22Rv1 (cell line): Measurements from ENCODE around the gene SLC35F3.
"Not testable (repeated sequence)": the region's sequence is repeated elsewhere in the genome, so short reads cannot be mapped to it uniquely, and the experiment has no call there.

ENCODE experiments used
- H3K27ac ChIP-seq: fragments of 450-650 bp; 2 replicates; pipeline ENCODE4 v1.5.1; 2017
- ZFX ChIP-seq: fragments of 450-650 bp; IDR thresholded peaks from 2 replicates; pipeline ENCODE4 v1.6.1; 2017; ENCODE audit warnings: antibody characterized with exemption, borderline replicate concordance
- TF ChIP-seq, protein P1 (sequence below): fragments of 450-650 bp; IDR thresholded peaks from 2 replicates; pipeline ENCODE4 v1.5.1; 2017; ENCODE audit warnings: mild to moderate bottlenecking

SLC35F3 gene

DNA sequence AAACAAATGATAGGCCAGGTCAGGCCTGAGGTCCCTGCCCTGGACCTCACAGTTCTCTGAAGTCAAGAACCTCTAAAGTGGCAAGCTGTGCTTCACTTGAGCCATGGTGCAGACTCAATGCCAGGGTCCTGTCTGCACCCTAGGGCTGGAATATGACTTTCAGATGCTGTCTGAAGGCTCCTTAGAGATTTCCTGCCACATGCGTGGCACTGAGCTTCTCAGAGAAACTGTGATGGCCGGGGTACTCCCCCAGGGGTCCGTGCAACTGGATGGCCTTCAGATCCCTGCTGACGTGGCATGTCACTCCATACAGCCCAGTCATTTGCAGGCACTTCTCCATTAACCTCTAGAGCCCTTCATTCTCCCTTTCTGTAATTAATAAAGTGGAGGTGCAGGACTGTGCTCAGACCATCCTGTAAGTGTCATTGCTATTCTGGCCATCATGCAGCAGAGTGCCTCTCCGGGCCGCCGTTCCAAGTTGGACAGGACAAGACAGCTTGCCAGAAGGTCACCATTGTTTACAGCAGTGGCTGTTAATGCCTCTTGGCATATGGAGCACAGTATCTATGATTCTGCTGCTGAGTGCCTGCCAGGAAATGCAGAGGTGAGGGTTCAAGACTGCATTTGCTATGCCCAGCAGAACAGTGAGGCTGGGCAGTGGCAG, 263.7 kb downstream of the SLC35F3 start:
- TF ChIP-seq, protein P1, sequence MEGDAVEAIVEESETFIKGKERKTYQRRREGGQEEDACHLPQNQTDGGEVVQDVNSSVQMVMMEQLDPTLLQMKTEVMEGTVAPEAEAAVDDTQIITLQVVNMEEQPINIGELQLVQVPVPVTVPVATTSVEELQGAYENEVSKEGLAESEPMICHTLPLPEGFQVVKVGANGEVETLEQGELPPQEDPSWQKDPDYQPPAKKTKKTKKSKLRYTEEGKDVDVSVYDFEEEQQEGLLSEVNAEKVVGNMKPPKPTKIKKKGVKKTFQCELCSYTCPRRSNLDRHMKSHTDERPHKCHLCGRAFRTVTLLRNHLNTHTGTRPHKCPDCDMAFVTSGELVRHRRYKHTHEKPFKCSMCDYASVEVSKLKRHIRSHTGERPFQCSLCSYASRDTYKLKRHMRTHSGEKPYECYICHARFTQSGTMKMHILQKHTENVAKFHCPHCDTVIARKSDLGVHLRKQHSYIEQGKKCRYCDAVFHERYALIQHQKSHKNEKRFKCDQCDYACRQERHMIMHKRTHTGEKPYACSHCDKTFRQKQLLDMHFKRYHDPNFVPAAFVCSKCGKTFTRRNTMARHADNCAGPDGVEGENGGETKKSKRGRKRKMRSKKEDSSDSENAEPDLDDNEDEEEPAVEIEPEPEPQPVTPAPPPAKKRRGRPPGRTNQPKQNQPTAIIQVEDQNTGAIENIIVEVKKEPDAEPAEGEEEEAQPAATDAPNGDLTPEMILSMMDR: no peak
- TF ChIP-seq ZFX: no peak
- no peak overlapping the region for H3K27ac ChIP-seq

GRCh38 chr1:234169161-234169849, 264.8 kb downstream of the SLC35F3 start:
- H3K27ac ChIP-seq: no peak overlapping the region
- TF ChIP-seq, protein P1: no peak
- no peak for TF ChIP-seq ZFX

DNA sequence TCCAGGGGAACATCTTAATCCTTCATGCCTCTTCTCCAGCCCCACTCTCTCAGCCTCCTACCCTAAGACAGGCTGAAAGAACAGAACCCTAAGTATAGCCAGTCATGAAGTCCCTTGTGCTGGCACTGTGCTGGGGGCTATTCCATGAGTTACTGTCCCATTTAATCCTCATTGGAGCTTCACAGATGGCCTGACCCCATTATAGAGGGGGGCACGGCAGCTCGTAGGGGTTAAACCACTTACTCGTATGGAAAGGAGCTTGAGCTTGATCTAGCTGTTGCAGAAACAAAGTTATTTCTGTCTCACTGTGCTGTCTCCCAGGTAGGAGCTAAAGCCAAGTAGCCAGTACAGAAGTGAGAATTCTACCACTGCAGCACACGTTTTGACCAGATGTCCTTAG, 265.6 kb downstream of the SLC35F3 start:
- H3K27ac ChIP-seq: no peak overlapping the region
- TF ChIP-seq, protein P1: no peak
- TF ChIP-seq ZFX: no peak

DNA sequence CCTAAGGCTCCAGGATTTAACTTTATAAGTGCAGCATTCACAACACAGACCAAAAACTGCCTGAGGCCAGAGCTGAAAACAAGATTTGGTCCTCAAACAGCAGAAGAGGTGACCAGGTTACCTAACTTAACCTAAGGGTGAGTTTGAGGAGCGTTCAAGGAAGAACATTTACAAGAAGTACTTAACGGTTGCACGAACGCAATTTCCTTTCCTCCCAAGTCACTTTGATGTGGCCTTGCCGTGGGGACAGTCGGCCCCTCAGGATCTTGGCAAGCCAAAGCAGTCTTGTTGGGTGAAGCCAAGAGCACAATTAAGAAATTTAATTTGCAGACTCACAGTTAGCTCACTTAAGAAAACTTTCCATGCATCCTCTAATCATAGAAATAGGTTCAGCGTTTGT, 266.1 kb downstream of the SLC35F3 start:
- TF ChIP-seq ZFX: no peak
- TF ChIP-seq, protein P1: no peak
- H3K27ac ChIP-seq: no peak overlapping the region

GRCh38 chr1:234173968-234174367, 269.5 kb downstream of the SLC35F3 start:
- TF ChIP-seq ZFX: no peak
- TF ChIP-seq, protein P1: no peak
- no peak overlapping the region for H3K27ac ChIP-seq

DNA sequence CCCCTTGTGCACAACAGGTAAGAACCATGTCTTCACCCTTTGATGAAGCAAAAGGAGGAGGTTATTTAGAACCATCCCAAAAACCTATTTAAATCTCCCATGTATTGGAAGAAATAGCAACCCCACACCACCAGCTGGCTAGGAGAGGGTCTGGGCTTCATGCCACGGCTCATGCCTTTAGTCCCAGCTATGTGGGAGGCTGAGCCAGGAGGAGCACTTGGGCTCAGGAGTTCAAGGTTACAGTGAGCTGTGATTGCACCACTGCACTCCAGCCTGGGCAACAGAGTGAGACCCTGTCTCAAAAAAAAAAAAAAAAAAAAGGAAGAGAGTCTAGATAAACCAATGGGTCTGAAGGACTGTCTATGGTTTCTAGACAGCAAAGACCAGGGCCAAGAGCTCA, 270.9 kb downstream of the SLC35F3 start:
- H3K27ac ChIP-seq: no peak overlapping the region
- no peak for TF ChIP-seq ZFX
- TF ChIP-seq, protein P1: no peak

DNA sequence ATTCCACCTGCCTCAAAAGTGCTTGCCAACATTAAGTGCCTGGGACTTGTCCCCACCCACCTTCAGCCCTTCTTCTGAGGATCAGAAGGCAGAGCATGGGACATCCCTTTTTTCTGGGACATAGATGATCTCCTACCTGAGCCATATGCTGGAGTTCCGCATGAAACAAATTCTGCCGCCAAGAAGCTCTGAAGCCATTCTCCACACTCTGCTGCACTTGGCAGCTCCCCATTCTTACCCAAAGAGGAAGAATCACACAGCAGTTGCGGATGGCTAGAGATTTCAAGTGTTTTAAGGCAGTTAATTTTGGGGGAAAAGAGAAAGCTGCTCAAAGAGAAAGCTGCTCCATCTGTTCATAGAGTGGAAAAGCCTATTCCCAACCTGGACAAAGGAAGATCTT, 271.5 kb downstream of the SLC35F3 start:
- no peak overlapping the region for H3K27ac ChIP-seq
- TF ChIP-seq ZFX: no peak
- TF ChIP-seq, protein P1: no peak

- not testable (repeated sequence) for H3K27ac ChIP-seq
Measured at GRCh38 chr1:234176847-234177246, 272.4 kb downstream of the SLC35F3 start.
